HG02938 (cell line): ENCODE results near the gene ERF.

Experiments
- ATAC-seq: cut with Tn5 transposase; IDR thresholded peaks from one replicate; pipeline ENCODE4 v1.9.1; 2021; ENCODE audit warnings: mild to moderate bottlenecking, moderate library complexity; ENCODE audit not compliant: unreplicated experiment

Gene ERF

GRCh38 chr19:42254850-42255765, at the start of gene ERF:
TSS of gene ERF (minus strand) at chr19:42255128. CDS start at chr19:42254999, 129 bp downstream.
- peak; percentile 56 for ATAC-seq

GRCh38 chr19:42303876-42304275, 48.9 kb upstream of the ERF start:
- ATAC-seq, result no peak

- ATAC-seq, result no peak
Observed at GRCh38 chr19:42303101-42303464, 48.2 kb upstream of the ERF start.

GRCh38 chr19:42301646-42302203, 46.8 kb upstream of the ERF start, which contains the start of gene PRR19:
TSS of gene PRR19 (plus strand) at chr19:42302132. CDS start at chr19:42309585, 7,453 bp downstream.
- no peak for ATAC-seq

DNA sequence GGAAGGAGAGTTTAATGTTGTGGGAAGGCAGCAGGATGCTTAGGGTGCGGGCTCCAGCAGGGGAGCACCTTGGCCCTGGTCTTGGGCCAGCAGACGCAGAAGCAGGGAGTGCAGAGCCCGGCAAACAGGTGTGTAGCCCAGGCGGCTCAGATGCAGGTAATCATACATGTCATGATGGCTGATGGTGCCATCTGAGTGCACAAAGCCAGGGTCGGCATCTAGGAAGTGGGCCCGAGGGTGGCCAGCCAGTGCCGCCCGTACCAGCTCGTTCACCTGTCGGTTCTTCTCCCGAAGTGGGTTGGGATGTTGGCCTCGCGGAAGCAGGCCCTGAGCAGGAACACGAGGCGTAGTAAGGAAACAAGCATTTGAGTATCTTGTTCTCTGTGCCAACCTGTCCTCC, 42.1 kb upstream of the ERF start:
- ATAC-seq, result no peak

GRCh38 chr19:42295831-42296525, 41.0 kb upstream of the ERF start:
- ATAC-seq, result no peak

GRCh38 chr19:42295342-42295741, 40.4 kb upstream of the ERF start:
- ATAC-seq, result no peak

DNA sequence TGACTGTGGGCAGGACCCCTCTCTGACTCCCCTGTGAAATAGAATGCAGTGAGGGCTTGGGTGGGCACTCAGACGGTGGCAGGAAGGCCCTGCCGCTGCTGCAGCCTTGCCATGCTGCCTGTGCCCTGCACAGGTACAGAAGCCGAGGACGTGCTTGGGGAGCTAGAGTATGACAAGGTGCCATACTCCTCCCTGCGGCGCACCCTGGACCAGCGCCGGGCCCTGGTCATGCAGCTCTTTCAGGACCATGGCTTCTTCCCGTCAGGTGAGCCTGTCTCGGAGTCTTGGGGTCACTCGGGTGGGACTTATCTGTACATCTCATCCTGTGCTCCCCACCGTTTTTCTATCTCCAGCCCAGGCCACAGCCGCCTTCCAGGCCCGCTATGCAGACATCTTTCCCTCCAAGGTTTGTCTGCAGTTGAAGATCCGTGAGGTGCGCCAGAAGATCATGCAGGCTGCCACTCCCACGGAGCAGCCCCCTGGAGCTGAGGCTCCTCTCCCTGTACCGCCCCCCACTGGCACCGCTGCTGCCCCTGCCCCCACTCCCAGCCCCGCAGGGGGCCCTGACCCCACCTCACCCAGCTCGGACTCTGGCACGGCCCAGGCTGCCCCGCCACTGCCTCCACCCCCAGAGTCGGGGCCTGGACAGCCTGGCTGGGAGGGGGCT, 39.7 kb upstream of the ERF start:
- no peak for ATAC-seq

DNA sequence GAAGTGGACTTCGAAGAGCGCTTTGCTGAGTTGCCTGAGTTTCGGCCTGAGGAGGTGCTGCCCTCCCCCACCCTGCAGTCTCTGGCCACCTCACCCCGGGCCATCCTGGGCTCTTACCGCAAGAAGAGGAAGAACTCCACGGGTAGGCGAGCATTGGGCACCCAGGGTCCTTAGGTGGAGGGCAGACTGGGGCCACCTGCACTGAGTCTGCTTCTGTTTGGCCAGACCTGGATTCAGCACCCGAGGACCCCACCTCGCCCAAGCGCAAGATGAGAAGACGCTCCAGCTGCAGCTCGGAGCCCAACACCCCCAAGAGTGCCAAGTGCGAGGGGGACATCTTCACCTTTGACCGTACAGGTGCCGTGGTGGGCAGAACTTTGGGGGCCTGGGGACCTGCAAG, 39.0 kb upstream of the ERF start:
- no peak for ATAC-seq

GRCh38 chr19:42293540-42293939, 38.6 kb upstream of the ERF start:
- ATAC-seq, result no peak

GRCh38 chr19:42292963-42293362, 38.0 kb upstream of the ERF start:
- no peak for ATAC-seq

DNA sequence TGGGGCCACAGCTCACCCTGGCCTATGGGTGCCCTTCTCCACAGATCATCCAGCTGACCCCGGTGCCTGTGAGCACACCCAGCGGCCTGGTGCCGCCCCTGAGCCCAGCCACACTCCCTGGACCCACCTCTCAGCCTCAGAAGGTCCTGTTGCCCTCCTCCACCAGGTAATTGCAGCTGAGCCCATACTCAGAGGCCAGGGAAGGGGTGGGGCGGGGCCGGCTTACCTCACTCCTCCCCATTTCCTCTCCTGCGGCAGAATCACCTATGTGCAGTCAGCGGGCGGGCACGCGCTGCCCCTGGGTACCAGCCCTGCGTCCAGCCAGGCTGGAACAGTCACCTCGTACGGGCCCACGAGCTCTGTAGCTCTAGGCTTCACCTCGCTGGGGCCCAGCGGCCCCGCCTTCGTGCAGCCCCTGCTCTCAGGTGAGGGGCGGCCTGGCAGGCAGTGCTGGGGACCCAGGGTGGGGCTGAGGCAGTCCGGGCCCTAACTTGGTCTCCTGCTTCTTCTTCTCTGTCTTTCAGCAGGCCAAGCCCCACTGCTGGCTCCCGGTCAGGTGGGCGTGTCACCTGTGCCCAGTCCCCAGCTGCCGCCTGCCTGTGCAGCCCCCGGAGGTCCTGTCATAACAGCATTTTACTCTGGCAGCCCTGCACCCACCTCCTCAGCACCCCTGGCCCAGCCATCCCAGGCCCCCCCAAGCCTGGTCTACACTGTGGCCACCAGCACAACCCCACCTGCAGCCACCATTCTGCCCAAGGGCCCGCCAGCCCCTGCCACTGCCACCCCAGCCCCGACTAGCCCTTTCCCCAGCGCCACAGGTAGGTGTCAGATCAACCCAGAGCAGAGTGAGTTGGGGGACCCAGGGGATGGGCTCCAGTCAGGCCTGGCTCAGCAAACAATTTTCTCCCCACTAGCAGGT, 37.4 kb upstream of the ERF start:
- ATAC-seq, result no peak

DNA sequence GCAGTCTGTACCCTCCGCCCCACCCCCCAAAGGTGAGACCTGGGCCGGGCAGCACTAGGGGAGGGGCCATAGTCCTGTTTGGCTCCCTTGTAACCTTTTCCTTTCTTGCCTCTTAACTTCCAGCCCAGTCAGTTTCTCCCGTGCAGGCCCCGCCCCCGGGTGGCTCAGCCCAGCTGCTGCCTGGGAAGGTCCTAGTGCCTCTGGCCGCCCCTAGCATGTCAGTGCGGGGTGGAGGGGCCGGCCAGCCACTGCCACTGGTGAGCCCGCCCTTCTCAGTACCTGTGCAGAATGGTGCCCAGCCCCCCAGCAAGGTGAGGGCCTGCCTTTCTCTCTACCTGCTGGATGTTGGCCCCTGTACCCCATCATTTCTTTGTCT, 36.5 kb upstream of the ERF start:
- ATAC-seq, result no peak

DNA sequence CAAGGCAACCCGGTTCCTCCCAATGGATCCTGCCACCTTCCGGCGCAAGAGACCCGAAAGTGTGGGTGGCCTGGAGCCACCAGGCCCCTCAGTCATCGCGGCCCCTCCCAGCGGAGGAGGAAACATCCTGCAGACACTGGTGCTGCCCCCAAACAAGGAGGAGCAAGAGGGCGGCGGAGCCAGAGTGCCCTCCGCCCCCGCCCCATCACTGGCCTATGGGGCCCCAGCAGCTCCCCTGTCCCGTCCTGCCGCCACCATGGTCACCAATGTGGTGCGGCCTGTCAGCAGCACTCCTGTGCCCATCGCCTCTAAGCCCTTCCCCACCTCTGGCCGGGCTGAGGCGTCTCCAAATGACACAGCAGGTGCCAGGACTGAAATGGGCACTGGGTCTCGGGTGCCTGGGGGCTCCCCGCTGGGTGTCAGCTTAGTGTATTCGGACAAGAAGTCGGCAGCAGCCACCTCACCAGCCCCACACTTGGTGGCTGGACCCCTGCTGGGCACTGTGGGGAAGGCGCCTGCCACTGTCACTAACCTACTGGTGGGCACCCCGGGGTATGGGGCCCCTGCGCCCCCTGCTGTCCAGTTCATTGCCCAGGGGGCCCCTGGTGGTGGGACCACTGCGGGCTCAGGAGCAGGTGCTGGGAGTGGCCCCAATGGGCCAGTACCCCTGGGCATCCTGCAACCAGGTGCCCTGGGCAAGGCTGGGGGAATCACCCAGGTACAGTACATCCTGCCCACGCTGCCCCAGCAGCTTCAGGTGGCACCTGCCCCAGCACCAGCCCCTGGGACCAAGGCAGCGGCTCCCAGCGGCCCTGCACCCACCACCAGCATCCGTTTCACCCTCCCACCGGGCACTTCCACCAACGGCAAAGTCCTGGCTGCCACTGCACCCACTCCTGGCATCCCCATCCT, 35.9 kb upstream of the ERF start:
- no peak for ATAC-seq

DNA sequence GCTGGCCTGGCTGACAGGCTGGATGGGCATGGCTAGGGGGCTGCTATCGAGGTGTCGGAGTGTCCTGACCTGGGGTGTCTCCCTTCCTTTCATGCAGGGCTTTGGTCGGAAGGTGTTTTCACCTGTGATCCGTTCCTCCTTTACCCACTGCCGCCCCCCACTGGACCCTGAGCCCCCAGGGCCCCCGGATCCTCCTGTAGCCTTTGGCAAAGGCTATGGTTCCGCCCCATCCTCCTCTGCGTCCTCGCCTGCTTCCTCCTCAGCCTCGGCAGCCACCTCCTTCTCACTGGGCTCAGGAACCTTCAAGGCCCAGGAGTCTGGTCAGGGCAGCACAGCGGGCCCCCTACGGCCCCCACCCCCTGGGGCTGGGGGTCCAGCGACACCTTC, 35.2 kb upstream of the ERF start:
- ATAC-seq, result no peak

- no peak for ATAC-seq
Observed at GRCh38 chr19:42289556-42290041, 34.7 kb upstream of the ERF start.

DNA sequence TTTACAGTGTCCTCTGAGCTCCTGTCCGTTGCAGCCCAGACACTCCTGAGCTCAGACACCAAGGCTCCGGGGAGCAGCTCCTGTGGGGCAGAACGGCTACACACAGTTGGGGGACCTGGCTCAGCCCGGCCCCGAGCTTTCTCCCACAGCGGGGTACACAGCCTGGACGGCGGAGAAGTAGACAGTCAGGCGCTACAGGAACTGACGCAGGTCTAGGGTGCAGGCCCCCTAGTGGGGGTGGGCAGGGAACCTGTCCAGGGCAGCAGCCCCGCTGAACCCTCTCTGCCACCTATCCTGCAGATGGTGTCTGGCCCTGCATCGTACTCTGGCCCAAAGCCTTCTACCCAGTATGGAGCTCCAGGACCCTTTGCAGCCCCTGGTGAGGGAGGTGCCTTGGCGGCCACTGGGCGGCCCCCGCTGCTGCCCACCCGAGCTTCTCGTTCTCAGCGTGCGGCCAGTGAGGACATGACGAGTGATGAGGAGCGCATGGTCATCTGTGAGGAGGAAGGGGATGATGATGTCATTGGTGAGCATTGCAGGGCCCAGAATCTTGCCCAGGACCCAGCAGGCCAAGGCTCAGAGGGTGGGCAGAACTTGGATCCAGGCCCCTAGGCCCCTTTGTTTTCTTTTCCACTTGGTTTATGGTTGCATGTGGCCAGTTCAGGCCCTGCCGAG, 34.1 kb upstream of the ERF start:
- no peak for ATAC-seq

GRCh38 chr19:42288387-42288786, 33.5 kb upstream of the ERF start:
- no peak for ATAC-seq

DNA sequence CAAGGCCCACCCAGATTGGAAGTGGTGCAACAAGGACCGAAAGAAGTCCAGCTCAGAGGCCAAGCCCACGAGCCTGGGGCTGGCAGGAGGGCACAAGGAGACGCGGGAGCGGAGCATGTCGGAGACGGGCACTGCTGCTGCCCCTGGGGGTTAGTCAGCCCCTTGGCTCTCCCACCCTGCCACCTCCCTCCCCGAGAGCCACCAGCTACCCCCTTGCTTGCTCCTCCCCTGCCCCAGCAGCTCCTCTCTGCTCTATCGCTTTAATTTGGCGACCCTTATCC, 32.8 kb upstream of the ERF start:
- ATAC-seq, result no peak
